Measurements from ENCODE around the gene DCX.
"Not testable (repeated sequence)": the region's sequence is repeated elsewhere in the genome, so short reads cannot be mapped to it uniquely, and the experiment has no call there.

The DCX gene

GRCh38 chrX:111349934-111350333, 62.1 kb downstream of the DCX start:
- no peak overlapping the region for H2AFZ ChIP-seq (ENCODE audit: low read length)
- no peak overlapping the region for H3K4ac ChIP-seq (ENCODE audit: low read length)
- no peak overlapping the region for H3K18ac ChIP-seq (ENCODE audit: low read length)
- H3K9me3 ChIP-seq (replicated peaks in 1 of 2; ENCODE audit: control insufficient read depth in 2 of 2, insufficient read depth in 1 of 2, low read depth in 1 of 2, low read length in 2 of 2) = no peaks in the 10 kb centered on the region
- H2BK15ac ChIP-seq (ENCODE audit: low read length) = no peak overlapping the region
- no peak overlapping the region for H3K9ac ChIP-seq (ENCODE audit: low read depth, low read length, poor library complexity)
- H3K23ac ChIP-seq (ENCODE audit: low read depth, low read length, poor library complexity) = no peak overlapping the region
- no peak overlapping the region for H4K91ac ChIP-seq (ENCODE audit: low read depth, low read length, poor library complexity)
- no peak for DNase-seq (ENCODE audit: low spot score)
- H3K4me3 ChIP-seq (ENCODE audit: low read length in 2 of 2) = no peak overlapping the region
- peaks cover 0 to 4% (median 0%) of the 10 kb centered on the region in 3 experiments for H3K27me3 ChIP-seq (ENCODE audit: control insufficient read depth in 3 of 3, insufficient read depth in 3 of 3, low read depth in 1 of 3, low read length in 3 of 3)
- H3K14ac ChIP-seq (ENCODE audit: low read length) = no peak overlapping the region
- no peak overlapping the region for H4K8ac ChIP-seq (ENCODE audit: low read depth, low read length)
- no peaks in the 10 kb centered on the region for H3K79me1 ChIP-seq (ENCODE audit: low read depth, low read length)
- no peak overlapping the region for H3K27ac ChIP-seq (replicated peaks; ENCODE audit: low read length)
- peaks cover 0 to 2% of the 10 kb centered on the region in 2 donors for H3K4me1 ChIP-seq (ENCODE audit: control insufficient read depth in 2 of 2, insufficient read depth in 1 of 2, low read depth in 1 of 2, low read length in 2 of 2)
- H3K36me3 ChIP-seq (replicated peaks in 1 of 2; ENCODE audit: control insufficient read depth in 2 of 2, insufficient read depth in 2 of 2, low read length in 2 of 2) = no peaks in the 10 kb centered on the region
- no peak overlapping the region for H2BK12ac ChIP-seq (ENCODE audit: low read length)
- no peak overlapping the region for H2BK5ac ChIP-seq (ENCODE audit: low read length)
- H2AK5ac ChIP-seq (ENCODE audit: low read depth, low read length) = no peak overlapping the region
- no peak overlapping the region for H2BK120ac ChIP-seq (ENCODE audit: low read depth, low read length)
- no peak overlapping the region for H3K4me2 ChIP-seq (ENCODE audit: insufficient read depth, low read length, poor library complexity, severe bottlenecking)

- DNase-seq (ENCODE audit: low spot score) = no peak
- Histone ChIP-seq H2AK5ac (ENCODE audit: low read depth, low read length) (no peak overlapping the region), H4K91ac (ENCODE audit: low read depth, low read length, poor library complexity) (no peak overlapping the region), H3K14ac (ENCODE audit: low read length) (no peak overlapping the region), H3K27me3 (ENCODE audit: control insufficient read depth in 3 of 3, insufficient read depth in 3 of 3, low read depth in 1 of 3, low read length in 3 of 3) (peaks cover 0 to 4% (median 0%) of the 10 kb centered on the region in 3 experiments), H3K9me3 (replicated peaks in 1 of 2; ENCODE audit: control insufficient read depth in 2 of 2, insufficient read depth in 1 of 2, low read depth in 1 of 2, low read length in 2 of 2) (no peaks in the 10 kb centered on the region), H3K79me1 (ENCODE audit: low read depth, low read length) (no peaks in the 10 kb centered on the region), H3K9ac (ENCODE audit: low read depth, low read length, poor library complexity) (no peak overlapping the region), H3K4me2 (ENCODE audit: insufficient read depth, low read length, poor library complexity, severe bottlenecking) (no peak overlapping the region), H2BK12ac (ENCODE audit: low read length) (no peak overlapping the region), H2AFZ (ENCODE audit: low read length) (no peak overlapping the region), H2BK120ac (ENCODE audit: low read depth, low read length) (no peak overlapping the region), H4K8ac (ENCODE audit: low read depth, low read length) (no peak overlapping the region), H3K18ac (ENCODE audit: low read length) (no peak overlapping the region), H3K4me3 (ENCODE audit: low read length in 2 of 2) (no peak overlapping the region), H3K23ac (ENCODE audit: low read depth, low read length, poor library complexity) (no peak overlapping the region), H2BK15ac (ENCODE audit: low read length) (no peak overlapping the region), H3K4ac (ENCODE audit: low read length) (no peak overlapping the region), H3K4me1 (ENCODE audit: control insufficient read depth in 2 of 2, insufficient read depth in 1 of 2, low read depth in 1 of 2, low read length in 2 of 2) (no peaks in the 10 kb centered on the region), H3K27ac (replicated peaks; ENCODE audit: low read length) (no peak overlapping the region), H2BK5ac (ENCODE audit: low read length) (no peak overlapping the region), H3K36me3 (replicated peaks in 1 of 2; ENCODE audit: control insufficient read depth in 2 of 2, insufficient read depth in 2 of 2, low read length in 2 of 2) (no peaks in the 10 kb centered on the region)
- no CpG with 5 or more reads among the region's 3 CpGs for WGBS, 2 donors (ENCODE audit: extremely low coverage in 2 of 2, insufficient read length in 2 of 2, insufficient replicate concordance in 1 of 2)
Measured at GRCh38 chrX:111349101-111349500, 62.9 kb downstream of the DCX start.

- WGBS, 2 donors (ENCODE audit: extremely low coverage in 2 of 2, insufficient read length in 2 of 2, insufficient replicate concordance in 1 of 2) = no CpG with 5 or more reads among the region's 2 CpGs
- Histone ChIP-seq H3K18ac (ENCODE audit: low read length) (no peak overlapping the region), H3K4me1 (ENCODE audit: control insufficient read depth in 2 of 2, insufficient read depth in 1 of 2, low read depth in 1 of 2, low read length in 2 of 2) (no peaks in the 10 kb centered on the region)
Measured at GRCh38 chrX:111348429-111348828, 63.6 kb downstream of the DCX start.

GRCh38 chrX:111346150-111346549, 65.8 kb downstream of the DCX start:
- H3K4ac ChIP-seq (ENCODE audit: low read length); H3K4me1 ChIP-seq (ENCODE audit: control insufficient read depth in 2 of 2, insufficient read depth in 1 of 2, low read depth in 1 of 2, low read length in 2 of 2); H2BK5ac ChIP-seq (ENCODE audit: low read length); H3K4me3 ChIP-seq (ENCODE audit: low read length in 2 of 2); H2BK12ac ChIP-seq (ENCODE audit: low read length); H3K9ac ChIP-seq (ENCODE audit: low read depth, low read length, poor library complexity); H4K91ac ChIP-seq (ENCODE audit: low read depth, low read length, poor library complexity); H2AFZ ChIP-seq (ENCODE audit: low read length); DNase-seq (ENCODE audit: low spot score); H3K79me1 ChIP-seq (ENCODE audit: low read depth, low read length); H3K18ac ChIP-seq (ENCODE audit: low read length); H3K27ac ChIP-seq (replicated peaks; ENCODE audit: low read length); H3K9me3 ChIP-seq (replicated peaks in 1 of 2; ENCODE audit: control insufficient read depth in 2 of 2, insufficient read depth in 1 of 2, low read depth in 1 of 2, low read length in 2 of 2); H2AK5ac ChIP-seq (ENCODE audit: low read depth, low read length); H2BK120ac ChIP-seq (ENCODE audit: low read depth, low read length); H3K23ac ChIP-seq (ENCODE audit: low read depth, low read length, poor library complexity); H3K36me3 ChIP-seq (replicated peaks in 1 of 2; ENCODE audit: control insufficient read depth in 2 of 2, insufficient read depth in 2 of 2, low read length in 2 of 2); H3K27me3 ChIP-seq (ENCODE audit: control insufficient read depth in 3 of 3, insufficient read depth in 3 of 3, low read depth in 1 of 3, low read length in 3 of 3); H4K8ac ChIP-seq (ENCODE audit: low read depth, low read length); H3K4me2 ChIP-seq (ENCODE audit: insufficient read depth, low read length, poor library complexity, severe bottlenecking); H2BK15ac ChIP-seq (ENCODE audit: low read length); H3K14ac ChIP-seq (ENCODE audit: low read length): not testable (repeated sequence)

More at GRCh38 chrX:111348429-111348828, 63.6 kb downstream of the DCX start:
- Histone ChIP-seq H2BK120ac (ENCODE audit: low read depth, low read length) (no peak overlapping the region), H4K91ac (ENCODE audit: low read depth, low read length, poor library complexity) (no peak overlapping the region), H3K27ac (replicated peaks; ENCODE audit: low read length) (no peak overlapping the region), H3K9ac (ENCODE audit: low read depth, low read length, poor library complexity) (no peak overlapping the region), H3K27me3 (ENCODE audit: control insufficient read depth in 3 of 3, insufficient read depth in 3 of 3, low read depth in 1 of 3, low read length in 3 of 3) (no peaks in the 10 kb centered on the region), H3K14ac (ENCODE audit: low read length) (no peak overlapping the region), H2BK5ac (ENCODE audit: low read length) (no peak overlapping the region), H3K36me3 (replicated peaks in 1 of 2; ENCODE audit: control insufficient read depth in 2 of 2, insufficient read depth in 2 of 2, low read length in 2 of 2) (no peaks in the 10 kb centered on the region), H3K9me3 (replicated peaks in 1 of 2; ENCODE audit: control insufficient read depth in 2 of 2, insufficient read depth in 1 of 2, low read depth in 1 of 2, low read length in 2 of 2) (no peaks in the 10 kb centered on the region), H2BK12ac (ENCODE audit: low read length) (no peak overlapping the region), H2BK15ac (ENCODE audit: low read length) (no peak overlapping the region), H3K4ac (ENCODE audit: low read length) (no peak overlapping the region), H3K4me2 (ENCODE audit: insufficient read depth, low read length, poor library complexity, severe bottlenecking) (no peak overlapping the region), H3K23ac (ENCODE audit: low read depth, low read length, poor library complexity) (no peak overlapping the region), H2AFZ (ENCODE audit: low read length) (no peak overlapping the region), H2AK5ac (ENCODE audit: low read depth, low read length) (no peak overlapping the region), H3K79me1 (ENCODE audit: low read depth, low read length) (no peaks in the 10 kb centered on the region), H3K4me3 (ENCODE audit: low read length in 2 of 2) (no peak overlapping the region), H4K8ac (ENCODE audit: low read depth, low read length) (no peak overlapping the region)
- DNase-seq (ENCODE audit: low spot score) = no peak

Data from neuronal stem cell (in vitro differentiated cells).